HG03342 (cell line): Measurements from ENCODE around the gene SURF1.
A peak's percentile ranks its signal among the peaks of the same experiment; 100 is the strongest.
"Not testable (repeated sequence)": the region's sequence is repeated elsewhere in the genome, so short reads cannot be mapped to it uniquely, and the experiment has no call there.

Experiments used
- ATAC-seq: cut with Tn5 transposase; IDR thresholded peaks from one replicate; pipeline ENCODE4 v1.9.1; 2021; ENCODE audit warnings: mild to moderate bottlenecking, moderate library complexity; ENCODE audit not compliant: unreplicated experiment

Gene SURF1

DNA sequence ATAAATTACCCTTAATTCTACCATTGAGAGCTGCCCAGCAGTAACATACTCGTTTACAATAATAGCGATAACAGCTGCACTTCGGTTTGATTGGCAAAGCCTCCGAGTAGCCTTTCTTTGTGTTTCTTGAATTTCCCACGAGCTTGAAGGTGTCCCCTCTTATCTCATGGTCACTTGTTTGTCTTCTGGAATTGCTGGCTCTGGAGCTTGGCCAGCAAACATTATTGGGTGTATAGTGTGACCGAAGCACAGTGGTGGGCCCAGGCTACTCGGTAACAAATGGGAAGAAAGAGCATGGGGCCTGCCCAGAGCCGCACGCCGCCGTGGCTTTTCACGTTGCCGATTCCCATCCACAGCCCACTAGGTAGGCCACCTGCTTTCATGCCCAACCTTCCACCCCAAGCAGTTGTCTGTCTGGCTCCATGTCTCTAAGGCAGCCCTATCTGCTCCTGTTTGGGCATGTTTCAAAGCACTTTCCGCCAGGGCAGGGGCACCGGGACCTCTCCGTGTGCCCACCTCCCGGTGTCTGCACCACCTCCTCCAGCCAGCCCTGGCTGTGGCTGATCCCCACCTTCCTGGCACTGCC is 28.5 kb upstream of the SURF1 start:
- no peak for ATAC-seq

DNA sequence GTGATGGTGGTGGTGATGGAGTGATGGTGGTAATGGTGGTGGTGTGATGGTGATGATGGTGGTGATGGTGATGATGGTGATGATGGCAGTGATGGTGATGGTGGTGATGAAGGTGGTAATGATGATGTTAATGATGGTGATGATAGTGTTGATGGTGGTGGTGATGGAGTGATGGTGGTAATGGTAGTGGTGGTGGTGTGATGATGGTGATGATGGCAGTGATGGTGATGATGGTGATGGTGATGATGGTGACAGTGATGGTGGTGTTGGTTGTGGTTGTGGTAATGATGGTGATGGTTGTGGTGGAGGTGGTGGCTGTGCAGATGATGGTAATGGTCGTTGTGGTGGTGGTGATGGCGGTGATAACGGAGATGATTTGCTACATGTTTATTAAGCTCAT is 27.2 kb upstream of the SURF1 start:
- ATAC-seq: no peak

DNA sequence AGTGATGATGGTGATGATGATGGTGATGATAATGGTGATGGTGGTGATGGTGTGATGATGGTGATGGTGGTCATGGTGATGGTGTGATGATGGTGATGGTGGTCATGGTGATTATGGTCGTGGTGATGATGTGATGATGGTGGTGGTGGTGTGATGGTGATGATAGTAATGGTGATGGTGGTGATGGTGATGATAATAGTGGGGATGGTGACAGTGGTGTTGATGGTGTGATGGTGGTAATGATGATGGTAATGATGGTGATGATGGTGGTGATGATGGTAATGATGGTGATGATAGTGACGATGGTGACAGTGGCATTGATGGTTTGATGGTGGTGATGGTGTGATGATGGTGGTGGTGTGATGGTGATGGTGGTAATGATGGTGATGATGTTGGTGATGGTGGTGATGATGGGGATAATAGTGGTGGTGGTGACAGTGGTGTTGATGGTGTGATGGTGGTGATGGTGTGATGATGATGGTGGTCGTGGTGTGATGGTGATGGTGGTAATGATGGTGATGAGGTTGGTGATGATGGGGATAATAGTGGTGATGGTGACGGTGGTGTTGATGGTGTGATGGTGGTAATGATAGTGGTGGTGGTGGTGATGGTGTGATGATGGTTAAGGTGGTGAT is 26.3 kb upstream of the SURF1 start:
- ATAC-seq: no peak

DNA sequence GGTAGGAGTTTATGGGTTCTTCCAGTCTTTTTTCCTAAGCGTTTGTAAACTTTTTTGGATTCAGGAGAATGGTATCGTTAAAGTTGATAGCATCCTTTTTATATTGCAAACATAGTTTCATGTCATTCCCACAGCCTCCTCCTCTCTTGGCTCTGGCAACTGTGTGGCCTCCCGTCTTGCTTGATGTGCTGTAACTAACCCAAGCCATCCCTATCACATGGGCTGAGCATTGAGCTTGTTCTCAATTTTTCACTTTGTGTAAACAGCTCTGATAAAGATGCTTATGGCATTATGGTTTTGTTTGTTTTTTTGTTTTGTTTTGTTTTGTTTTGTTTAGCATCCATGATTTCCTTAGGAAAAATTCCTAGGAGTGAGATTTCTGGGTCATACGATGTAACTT is 24.4 kb upstream of the SURF1 start:
- no peak for ATAC-seq

DNA sequence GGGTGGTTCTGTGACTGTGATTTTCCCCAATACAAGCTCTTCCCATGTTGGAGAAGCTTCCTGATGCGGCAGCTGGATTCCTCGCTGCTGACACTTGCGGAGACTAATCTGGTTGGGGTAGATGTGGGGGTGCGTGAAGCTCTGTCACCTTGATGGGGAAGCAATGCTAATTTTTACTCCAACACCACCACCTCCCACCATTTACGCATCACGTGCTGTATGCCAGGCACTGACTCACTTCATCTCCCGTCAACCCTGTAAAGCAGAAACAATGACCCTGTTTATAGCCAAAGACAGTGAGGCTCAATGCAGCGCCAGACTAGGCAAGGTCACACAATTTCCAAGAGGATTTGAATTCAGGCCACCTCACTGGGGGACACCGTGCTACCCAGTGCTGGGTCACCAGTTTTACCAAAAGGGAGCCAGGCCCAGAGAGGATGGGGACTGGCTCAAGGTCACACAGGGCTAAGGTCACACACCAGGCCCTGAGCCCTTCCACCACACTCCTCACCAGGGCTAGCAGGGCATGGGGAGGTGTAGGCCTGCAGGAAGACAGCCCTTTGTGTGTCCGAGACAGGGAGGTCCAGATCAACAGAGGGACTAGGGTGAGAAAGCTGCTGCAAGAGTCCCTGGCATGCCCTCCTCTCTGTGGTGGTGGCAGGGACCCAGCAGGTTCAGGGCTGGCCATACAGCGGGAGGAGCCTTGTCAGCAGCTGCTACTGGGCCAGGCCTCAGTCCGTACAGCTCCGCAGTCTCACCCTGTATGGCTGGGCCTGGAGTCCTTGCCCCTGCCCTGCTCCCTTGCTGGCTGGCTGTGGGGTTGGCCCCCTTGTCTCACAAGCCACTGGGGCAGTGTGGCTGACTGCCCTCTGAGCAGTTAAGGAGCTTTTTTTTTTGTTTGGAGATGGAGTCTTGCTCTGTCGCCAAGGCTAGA is 23.1 kb upstream of the SURF1 start:
- no peak for ATAC-seq

DNA sequence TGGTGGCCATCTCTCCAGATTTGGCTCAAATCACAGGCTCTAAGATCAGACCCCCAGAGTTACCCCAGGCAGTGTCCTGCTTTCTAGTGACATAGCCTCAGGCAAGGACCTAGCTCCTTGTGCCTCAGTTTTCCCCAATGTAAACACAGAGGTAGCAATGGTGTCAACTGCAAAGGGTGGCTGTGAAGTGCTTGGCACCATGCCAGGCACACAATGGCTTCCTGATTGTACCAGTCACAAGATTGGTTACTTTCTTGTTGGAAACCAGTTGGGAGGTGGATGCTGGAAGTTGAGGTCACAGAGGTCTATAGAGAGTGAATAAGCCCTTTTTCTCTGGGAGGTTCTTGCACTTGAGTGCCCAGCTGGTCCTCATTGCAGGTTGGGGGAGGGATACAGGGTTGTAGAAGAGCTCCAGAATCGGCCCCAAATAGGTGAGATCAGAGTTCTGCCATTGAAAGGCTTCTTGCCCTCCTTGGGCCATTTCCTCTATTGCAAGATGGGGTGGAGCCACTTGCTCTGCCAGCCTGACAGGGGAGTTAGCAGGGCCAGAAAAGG is 22.2 kb upstream of the SURF1 start:
- ATAC-seq: no peak

DNA sequence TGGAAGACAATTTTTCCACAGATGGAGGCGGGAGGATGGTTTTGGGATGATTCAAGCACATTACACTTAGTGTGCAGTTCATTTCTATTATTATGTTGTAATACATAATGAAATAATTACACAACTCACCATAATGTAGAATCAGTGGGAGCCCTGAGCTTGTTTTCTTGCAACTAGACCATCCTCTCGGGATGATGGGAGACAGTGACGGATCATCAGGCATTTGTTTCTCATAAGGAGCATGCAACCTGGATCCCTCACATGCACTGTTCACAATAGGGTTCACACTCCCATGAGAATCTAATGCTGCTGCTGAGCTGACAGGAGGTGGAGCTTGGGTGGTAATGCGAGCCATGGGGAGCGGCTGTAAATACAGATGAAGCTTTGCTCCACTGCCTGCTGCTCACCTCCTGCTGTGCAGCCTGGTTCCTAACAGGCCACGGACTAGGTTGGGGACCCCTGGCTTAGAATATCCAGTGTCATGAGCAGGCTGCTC is 21.5 kb upstream of the SURF1 start:
- ATAC-seq: no peak

DNA sequence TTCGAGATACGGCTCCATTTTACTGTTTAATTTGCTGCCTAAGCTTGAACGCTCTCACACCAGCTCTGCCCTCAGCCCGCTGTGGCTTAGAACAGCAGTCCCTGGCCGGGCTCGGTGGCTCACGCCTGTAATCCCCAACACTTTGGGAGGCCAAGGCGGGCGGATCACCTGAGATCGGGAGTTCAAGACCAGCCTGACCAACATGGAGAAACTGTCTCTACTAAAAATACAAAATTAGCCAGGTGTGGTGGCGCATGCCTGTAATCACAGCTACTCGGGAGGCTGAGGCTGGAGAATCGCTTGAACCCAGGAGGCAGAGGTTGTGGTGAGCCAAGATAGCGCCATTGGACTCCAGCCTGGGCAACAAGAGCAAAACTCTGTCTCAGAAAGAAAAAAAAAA is 21.0 kb upstream of the SURF1 start:
- not testable (repeated sequence) for ATAC-seq

DNA sequence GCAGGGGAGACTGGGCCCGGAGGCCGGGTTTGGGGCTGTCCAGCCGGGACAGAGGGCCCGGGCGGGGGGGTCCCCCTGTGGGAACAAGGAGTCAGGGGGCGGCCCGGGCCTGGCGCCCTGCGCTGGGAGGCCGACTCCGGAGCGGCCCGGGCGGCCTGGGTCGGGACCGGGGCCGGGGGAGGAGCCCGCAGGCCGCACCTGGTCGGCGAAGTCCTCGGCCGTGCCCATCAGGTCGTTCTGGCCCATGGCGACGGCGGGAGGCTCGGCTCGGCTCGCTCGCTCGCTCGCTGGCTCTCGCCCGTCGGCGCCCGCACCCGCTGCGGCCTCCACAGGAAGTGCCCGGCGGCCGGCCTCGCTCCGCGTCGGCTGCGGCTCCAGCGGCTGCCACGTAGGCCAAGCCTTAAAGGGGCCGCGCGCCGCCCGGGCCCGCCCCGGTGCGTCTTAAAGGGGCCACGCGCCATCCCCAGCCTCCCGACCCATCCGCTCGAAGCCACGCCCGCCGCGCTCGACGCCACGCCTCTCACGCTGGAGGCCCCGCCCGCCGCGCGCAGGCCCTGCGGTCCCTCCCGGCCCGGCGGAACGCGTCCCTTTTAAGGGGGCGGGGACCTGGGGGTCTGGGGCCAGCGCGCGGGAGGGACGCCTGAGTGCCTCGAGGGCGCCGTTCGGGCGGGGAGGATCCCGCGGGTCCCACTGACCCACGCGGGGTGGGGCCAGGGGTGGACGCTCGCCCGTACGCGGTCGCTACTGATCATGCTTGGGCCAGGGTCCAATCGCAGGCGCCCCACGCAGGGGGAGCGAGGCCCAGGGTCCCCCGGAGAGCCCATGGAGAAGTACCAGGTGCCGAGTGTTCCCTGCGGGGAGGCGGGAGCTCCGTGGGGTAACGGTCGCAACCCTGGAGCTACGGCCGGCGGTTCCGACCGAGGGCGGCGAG is 19.7 kb upstream of the SURF1 start, which contains the start of the genes STKLD1 and SURF4:
Gene STKLD1 (plus strand): TSS at position 643 of the 931 bp plus-strand sequence. CDS start 108 bp downstream, at position 751.
Gene SURF4 (minus strand): TSS at position 337 of the 931 bp plus-strand sequence. CDS start 91 bp downstream, at position 246.
- ATAC-seq: peak; percentile 87

DNA sequence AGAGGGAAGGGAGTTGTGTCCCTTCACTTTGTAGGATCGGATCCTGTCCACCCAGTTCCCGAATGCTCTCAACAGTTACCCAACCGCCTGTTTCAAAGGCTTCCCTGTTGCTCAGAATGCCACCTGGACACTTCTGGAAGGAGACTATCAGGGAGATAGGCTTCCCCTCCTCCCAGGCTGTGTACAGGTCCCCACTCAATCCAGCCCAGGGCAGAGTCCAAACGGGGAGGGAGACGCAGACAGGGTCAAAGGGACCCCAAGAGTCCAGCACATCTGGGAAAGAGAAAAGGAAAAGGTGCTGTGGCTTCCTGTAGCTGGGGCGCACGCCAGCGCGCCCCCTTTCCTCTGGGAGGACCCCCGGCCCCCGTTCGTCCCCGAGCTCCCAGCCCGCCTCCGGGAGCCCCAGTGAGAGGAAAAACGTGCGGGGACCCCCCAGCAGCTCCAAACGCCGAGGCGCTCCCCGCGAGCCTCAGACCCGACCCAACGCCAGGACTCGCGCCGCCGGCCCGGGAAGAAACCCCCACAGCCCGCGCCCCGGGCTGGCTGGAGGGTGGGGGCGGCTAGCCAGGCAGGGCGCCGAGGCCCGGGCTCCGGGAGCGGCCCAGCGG is 18.9 kb upstream of the SURF1 start:
- ATAC-seq: peak; percentile 18

DNA sequence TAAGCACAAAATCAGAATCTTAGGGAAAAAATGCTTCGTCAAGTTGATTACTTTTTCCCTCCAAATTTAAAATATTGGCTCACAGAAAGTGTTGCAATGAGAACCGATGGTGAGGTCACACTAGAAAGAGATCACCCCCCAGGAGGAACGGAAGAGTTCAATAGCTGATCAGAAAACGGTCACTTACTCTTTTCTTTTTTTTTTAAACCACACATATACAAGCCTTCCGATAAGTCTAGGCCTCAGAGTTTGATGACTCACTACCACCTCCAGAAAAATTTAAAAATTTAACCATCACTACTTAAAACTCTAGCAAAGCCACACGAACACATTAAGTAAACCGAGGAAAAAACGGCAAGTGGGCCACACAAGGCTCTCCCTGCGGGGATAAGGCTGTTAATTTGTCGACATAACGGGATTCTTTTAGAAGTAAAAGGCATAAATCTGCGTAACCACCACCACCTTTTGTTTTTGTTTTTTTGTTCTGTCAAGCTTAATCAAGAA is 18.4 kb upstream of the SURF1 start:
- ATAC-seq: no peak

DNA sequence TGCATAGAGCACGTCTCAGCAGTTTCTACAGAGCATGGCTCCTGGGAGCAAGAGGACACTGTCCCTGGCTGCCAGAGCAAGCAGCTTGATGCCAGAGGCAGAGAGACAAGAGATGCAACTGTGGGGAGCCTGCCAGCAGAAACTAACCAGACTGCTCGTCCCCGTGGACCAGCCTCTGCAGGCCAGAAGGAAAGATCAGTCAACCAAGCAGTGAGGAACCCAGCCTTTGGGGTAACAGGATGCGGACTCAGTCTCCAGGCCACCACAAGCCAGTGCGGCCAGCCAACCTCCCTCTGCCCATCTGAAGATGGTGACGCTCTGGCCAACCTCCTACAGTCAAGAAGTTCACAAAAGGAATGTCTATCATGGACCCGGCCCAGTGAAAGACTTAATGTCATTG is 15.9 kb upstream of the SURF1 start:
- ATAC-seq: no peak

DNA sequence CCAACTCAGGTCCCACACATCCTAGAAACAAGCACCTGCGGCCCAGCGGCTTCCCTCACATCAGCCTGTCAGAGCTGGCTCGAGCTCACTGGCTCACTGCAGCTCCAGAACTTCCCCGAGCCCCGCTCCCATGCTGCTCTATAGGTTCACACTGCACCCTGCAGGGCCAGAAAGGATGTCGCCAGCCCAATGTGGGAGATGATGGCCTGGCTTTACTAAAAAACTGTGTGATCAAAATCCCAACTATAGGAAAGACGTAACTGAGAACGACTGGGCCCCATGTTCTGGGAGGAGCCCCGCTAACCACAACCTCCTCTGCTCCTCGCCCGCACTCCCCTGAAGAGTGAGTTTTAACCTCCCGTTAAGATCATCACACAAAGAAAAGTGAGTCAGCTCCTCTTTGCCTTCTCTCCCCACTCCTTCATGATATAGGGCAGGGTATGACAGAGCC is 15.0 kb upstream of the SURF1 start:
- ATAC-seq: no peak

DNA sequence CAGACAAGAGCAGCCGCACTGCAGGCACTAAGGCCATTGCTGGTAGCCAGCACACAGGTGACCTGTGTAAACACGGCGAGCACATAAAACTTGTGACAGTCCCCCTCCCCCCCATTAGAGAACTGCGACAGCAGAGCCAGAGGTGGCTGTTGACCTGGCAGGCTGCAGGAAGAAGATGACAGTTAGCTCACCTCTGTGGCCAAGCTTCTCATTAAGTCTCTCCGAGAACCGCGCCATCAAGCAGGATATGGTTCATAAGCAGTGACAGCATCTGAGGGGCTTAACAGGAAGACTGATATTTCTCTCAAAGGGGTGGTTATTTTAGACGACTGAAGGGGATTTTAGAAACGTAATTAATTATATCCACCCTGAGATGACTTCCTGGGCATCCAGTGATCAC is 14.4 kb upstream of the SURF1 start:
- ATAC-seq: no peak

DNA sequence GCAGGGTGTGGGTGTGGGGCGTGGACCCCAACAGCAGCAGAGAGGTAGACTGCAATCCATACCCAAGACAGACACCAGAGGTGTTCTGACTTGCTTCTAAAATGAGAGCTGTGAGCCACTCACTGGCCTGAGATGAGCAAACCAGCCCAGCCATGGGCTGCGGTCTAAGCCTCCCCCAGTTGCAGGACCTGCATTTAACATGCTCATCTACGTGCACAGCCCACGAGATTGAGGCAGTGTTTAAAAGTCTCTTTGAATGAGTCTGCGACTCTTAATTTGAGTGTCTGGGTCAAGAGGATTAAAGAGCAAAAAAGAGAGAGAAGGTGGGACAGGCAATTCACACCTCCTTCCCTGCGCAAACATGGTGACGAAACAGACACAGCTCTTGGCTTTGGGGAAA is 13.6 kb upstream of the SURF1 start:
- no peak for ATAC-seq

DNA sequence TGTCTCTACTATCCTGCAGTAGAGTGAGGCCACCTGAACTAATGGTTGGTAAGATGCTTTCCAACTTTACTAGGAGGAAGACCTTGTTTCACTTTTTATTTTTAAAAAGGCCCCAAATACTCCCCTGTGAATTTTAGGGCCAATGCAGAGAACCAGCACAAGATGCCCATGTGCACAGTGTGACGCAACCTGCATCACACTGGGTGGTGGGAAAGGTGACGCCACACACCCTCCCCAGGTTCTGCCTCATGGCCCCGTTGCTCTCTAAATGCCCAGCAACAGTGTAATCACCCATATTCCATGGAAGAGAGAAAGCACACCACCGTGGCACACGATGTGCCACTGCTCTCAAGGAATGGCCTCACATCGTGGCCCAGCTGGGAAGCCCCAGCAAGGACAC is 13.1 kb upstream of the SURF1 start:
- ATAC-seq: no peak

DNA sequence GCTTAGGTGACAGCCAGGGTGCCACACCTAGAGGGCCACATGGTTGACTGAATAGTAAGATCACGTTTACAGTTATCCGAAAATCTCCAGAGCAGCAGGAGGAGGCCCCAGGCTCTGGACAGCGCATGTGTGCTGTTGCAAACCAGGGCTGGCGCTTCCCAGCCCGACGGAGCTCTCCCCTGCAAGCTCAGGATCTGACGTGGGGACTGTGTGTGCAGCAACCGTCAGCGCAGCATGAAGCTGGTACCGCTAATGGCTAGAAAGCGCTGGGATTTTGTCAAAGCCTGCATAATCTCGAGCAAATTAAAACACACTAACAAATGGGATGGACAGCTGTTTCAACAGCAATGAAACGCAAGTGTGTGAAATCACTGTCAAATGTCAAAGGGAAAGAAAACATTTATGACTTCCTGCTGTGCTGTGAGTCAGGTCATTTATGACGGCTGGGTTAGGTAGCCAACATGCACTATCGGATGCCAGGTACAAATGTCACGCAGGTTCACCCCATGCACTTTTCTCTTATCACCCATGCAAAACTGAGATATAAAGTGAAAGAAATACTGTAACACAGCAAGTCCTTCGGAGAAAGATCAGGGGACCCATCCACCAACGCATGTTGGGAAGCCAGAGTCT is 12.1 kb upstream of the SURF1 start:
- ATAC-seq: no peak

DNA sequence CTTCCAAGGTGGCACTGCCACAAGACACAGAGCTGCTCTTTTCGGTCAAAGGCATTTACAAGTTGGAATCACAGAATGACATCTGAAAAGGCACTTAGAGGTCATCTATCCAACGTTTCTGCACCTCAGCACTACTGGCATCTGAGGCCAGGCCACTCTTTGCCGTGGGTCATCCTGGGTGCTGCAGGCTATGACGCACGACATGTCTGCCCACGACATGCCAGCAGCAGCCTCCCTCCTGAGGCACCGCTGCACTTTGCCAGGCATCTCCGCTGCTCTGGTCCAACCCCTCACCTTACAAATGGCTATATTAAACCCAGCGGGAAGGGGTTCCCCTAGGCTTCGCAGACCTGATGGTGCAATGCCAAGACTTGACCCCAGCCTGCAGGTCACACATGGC is 11.5 kb upstream of the SURF1 start:
- ATAC-seq: no peak

DNA sequence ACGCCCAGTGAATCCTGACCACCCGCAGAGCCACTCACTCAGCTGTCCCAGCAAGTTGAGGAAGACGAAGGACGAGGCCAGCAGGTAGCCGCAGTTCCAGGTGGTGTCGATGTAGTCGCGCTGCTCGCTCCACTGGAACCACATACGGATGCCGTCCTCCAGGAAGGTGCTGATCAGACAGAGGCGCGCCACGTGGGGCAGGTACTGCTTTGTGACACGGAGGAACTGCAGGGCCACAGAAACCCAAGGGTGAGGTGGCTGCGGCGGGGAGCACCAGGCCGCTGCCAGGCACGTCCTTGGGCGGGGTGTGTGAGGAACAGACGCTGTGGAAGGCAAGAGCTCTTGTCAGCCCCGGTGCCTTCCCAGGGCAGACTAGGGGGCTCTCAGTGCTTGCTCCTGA is 10.9 kb upstream of the SURF1 start:
- no peak for ATAC-seq
